ENCODE measurements around the gene NEK10. TPM values are rescaled to one million over a fixed set of nuclear protein-coding genes. Genes with fewer than 3 reads are reported as not detected.

The NEK10 gene
- total and polyA plus RNA-seq, 9 of the 15 experiments (the other 6 are each of a cell fraction or from before 2014, with no cell fraction given), result 0.07 TPM; not detected in 8

- no peaks in the 10 kb centered on the region for H3K4me1 ChIP-seq (replicated peaks in 1 of 2; ENCODE audit: control insufficient read depth in 2 of 2, insufficient read depth in 2 of 2, low read length in 2 of 2)
- in situ Hi-C loops (cut with MboI) (no loop called here), intact Hi-C loops (cut with micrococcal nuclease) (no loop called here)
- no peak overlapping the region for H3K9ac ChIP-seq (ENCODE audit: insufficient read depth in 1 of 2, low read depth in 2 of 2, low read length in 2 of 2)
- FAIRE-seq, result no peak
- ChIA-PET POLR2A (no interaction called here), CTCF (ENCODE audit: low intra/inter-chr PET ratio) (no interaction called here)
- no peaks in the 10 kb centered on the region for H3K36me3 ChIP-seq (ENCODE audit: control insufficient read depth, insufficient read depth, low read length)
- 0% methylated on average over 3 of the region's 3 CpGs for WGBS (ENCODE audit: insufficient coverage, low coverage, missing lambda C conversion rate)
- H3K79me2 ChIP-seq (ENCODE audit: control insufficient read depth, insufficient read depth, low read length), result no peaks in the 10 kb centered on the region
- H3K4me3 ChIP-seq, result no peak overlapping the region
- no peak for ATAC-seq
- BruUV-seq (replicated peaks), result no TSS peak
- H3K9me3 ChIP-seq (replicated peaks; ENCODE audit: control insufficient read depth, insufficient read depth, low read depth, low read length), result no peaks in the 10 kb centered on the region; the same call in none of the 2 replicates
- no peak overlapping the region for H2AFZ ChIP-seq (ENCODE audit: low read depth, low read length)
- DNase-seq (ENCODE audit: extremely low read depth in 1 of 4, low spot score in 3 of 4), result no peak
- H3K9me1 ChIP-seq (ENCODE audit: control insufficient read depth, insufficient read depth, low read length), result no peaks in the 10 kb centered on the region
- no peak overlapping the region for H3K4me2 ChIP-seq (ENCODE audit: insufficient read depth, low read length)
- H3K27ac ChIP-seq (ENCODE audit: extremely low read depth, low read depth, low read length), result no peak overlapping the region
- no peaks in the 10 kb centered on the region for H4K20me1 ChIP-seq (replicated peaks; ENCODE audit: control insufficient read depth, insufficient read depth, low read length)
- no peaks in the 10 kb centered on the region for H3K27me3 ChIP-seq (ENCODE audit: control insufficient read depth in 2 of 2, insufficient read depth in 2 of 2, low read length in 2 of 2)
- TF ChIP-seq THRA (IDR thresholded peaks at IDR 0.05) (no peak), SRSF3 (IDR thresholded peaks at IDR 0.05; ENCODE audit: insufficient read depth, low read length) (no peak), ZBTB9 (CRISPR knock-in tag; IDR thresholded peaks at IDR 0.05) (no peak), GTF2B (IDR thresholded peaks at IDR 0.05; ENCODE audit: extremely low read depth, insufficient read length) (no peak), ZNF133 (CRISPR knock-in tag; IDR thresholded peaks at IDR 0.05) (no peak), KDM4B (IDR thresholded peaks at IDR 0.05; ENCODE audit: borderline replicate concordance in 2 of 2, low read depth in 1 of 2) (no peak), ID3 (CRISPR knock-in tag; IDR thresholded peaks at IDR 0.05) (no peak), ID3 (tag; IDR thresholded peaks at IDR 0.05) (no peak), NELFE (IDR thresholded peaks at IDR 0.05; ENCODE audit: insufficient read depth, insufficient read length) (no peak)
Measured at GRCh38 chr3:27074914-27075313, 294.3 kb downstream of the NEK10 start.
